Neural progenitor cell (in vitro differentiated cells): Measurements from ENCODE around the gene PTPRC.

Source experiments
- EZH2 ChIP-seq: fragments of 200-600 bp; sonication (generic); IDR thresholded peaks from 2 replicates; pipeline ENCODE4 v1.6.1; 2017; ENCODE audit warnings: antibody characterized with exemption, mild to moderate bottlenecking, moderate library complexity
- TF ChIP-seq, protein P1 (sequence below): fragments of 200-600 bp; sonication (generic); IDR thresholded peaks from 2 replicates; pipeline ENCODE4 v1.5.1; 2017; ENCODE audit warnings: antibody characterized with exemption, mild to moderate bottlenecking

DNA sequence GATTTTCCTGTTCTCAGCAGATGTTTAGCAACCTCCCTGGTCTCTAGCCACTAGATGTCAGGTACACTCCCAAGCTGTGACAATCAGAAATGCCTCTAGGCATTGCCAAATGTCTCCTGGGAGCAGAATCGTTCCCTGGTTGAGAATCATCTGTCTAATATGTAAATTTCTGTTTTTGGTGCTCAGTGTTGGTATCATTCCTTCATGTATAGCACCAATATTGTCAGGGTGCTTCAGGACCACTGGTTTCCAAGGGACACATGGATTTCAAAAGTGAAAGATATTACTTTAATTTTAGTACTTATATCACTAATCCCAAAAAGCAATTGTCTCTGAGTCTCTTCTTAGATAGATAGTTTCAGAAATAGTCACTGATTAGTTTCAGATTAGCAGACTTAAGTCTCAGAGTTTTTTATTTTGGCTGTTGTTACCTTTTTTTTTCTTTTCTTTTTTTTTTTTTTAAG is 160.1 kb downstream of the PTPRC start:
- TF ChIP-seq, protein P1, sequence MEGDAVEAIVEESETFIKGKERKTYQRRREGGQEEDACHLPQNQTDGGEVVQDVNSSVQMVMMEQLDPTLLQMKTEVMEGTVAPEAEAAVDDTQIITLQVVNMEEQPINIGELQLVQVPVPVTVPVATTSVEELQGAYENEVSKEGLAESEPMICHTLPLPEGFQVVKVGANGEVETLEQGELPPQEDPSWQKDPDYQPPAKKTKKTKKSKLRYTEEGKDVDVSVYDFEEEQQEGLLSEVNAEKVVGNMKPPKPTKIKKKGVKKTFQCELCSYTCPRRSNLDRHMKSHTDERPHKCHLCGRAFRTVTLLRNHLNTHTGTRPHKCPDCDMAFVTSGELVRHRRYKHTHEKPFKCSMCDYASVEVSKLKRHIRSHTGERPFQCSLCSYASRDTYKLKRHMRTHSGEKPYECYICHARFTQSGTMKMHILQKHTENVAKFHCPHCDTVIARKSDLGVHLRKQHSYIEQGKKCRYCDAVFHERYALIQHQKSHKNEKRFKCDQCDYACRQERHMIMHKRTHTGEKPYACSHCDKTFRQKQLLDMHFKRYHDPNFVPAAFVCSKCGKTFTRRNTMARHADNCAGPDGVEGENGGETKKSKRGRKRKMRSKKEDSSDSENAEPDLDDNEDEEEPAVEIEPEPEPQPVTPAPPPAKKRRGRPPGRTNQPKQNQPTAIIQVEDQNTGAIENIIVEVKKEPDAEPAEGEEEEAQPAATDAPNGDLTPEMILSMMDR, result no peak
- TF ChIP-seq EZH2, result no peak
